ENCODE measurements around the gene TCTN2. TPM values are rescaled to one million over a fixed set of nuclear protein-coding genes. Genes with fewer than 3 reads are reported as not detected.
A peak's percentile ranks its signal among the peaks of the same experiment; 100 is the strongest.

TCTN2 gene
- total RNA-seq, result 1 to 10 TPM; 3.2 to 7.3 (median 4.6) TPM
- total RNA-seq (2013), result 4.1 TPM

- no peak for TF ChIP-seq CTCF (IDR thresholded peaks at IDR 0.05)
- no peaks in the 10 kb centered on the region for H3K9me3 Mint-ChIP-seq
- no peak within 1 kb of the TSS for H3K27ac ChIP-seq (ENCODE audit: low read length)
Measured at GRCh38 chr12:123670882-123671728, at the start of gene TCTN2. Gene TCTN2 (plus strand): TSS chr12:123671113. CDS start chr12:123671241, 128 bp downstream.

GRCh38 chr12:123621619-123622530, 49.0 kb upstream of the TCTN2 start:
- H3K4me3 Mint-ChIP-seq, result no peak overlapping the region

More at GRCh38 chr12:123670882-123671728, at the start of gene TCTN2:
- DNase-seq (peak; percentile 89 to 94), ATAC-seq (peak; percentile 98 to 100 (median 100))
- Histone ChIP-seq H3K9me3 (ENCODE audit: control insufficient read depth, insufficient read depth, low read length) (no peaks in the 10 kb centered on the region), H3K4me3 (ENCODE audit: low read length) (peak within 1 kb of the TSS; percentile 75), H3K27me3 (ENCODE audit: control insufficient read depth, insufficient read depth, low read length) (no peaks in the 10 kb centered on the region), H3K4me1 (ENCODE audit: control insufficient read depth, insufficient read depth, low read length) (peaks cover 12% of the 10 kb centered on the region), H3K36me3 (ENCODE audit: control insufficient read depth, insufficient read depth, low read length) (peaks cover 1% of the 10 kb centered on the region)
- Mint-ChIP-seq H3K27ac (peak within 1 kb of the TSS in 1 of 2 donors; percentile 66), H3K4me1 (peaks cover 7 to 16% of the 10 kb centered on the region in 2 donors), H3K36me3 (no peaks in the 10 kb centered on the region), H3K4me3 (peak within 1 kb of the TSS; percentile 88), H3K27me3 (ENCODE audit: low read depth in 2 of 2) (no peaks in the 10 kb centered on the region)
- 3% methylated on average over 53 of the region's 53 CpGs for WGBS (ENCODE audit: insufficient coverage)
- intact Hi-C loops (cut with micrococcal nuclease), result loop anchor here (5.0 kb wide), 1 partner anchor 41 kb away; the partner anchor contains the start of gene ATP6V0A2

More at GRCh38 chr12:123621619-123622530, 49.0 kb upstream of the TCTN2 start:
- Mint-ChIP-seq H3K27me3 (ENCODE audit: low read depth in 2 of 2) (no peaks in the 10 kb centered on the region), H3K4me1 (peaks cover 0 to 5% of the 10 kb centered on the region in 2 donors), H3K27ac (peak overlapping the region; percentile 14 to 43), H3K9me3 (no peaks in the 10 kb centered on the region), H3K36me3 (peaks cover 20% of the 10 kb centered on the region)
- no peaks in the 10 kb centered on the region for H3K27me3 ChIP-seq (ENCODE audit: control insufficient read depth, insufficient read depth, low read length)
- intact Hi-C loops (cut with micrococcal nuclease), result no loop called here
- H3K27ac ChIP-seq (ENCODE audit: low read length), result no peak overlapping the region
- no peaks in the 10 kb centered on the region for H3K9me3 ChIP-seq (ENCODE audit: control insufficient read depth, insufficient read depth, low read length)
- 95% methylated on average over 14 of the region's 15 CpGs for WGBS (ENCODE audit: insufficient coverage)
- no peak for TF ChIP-seq CTCF (IDR thresholded peaks at IDR 0.05)
- H3K4me1 ChIP-seq (ENCODE audit: control insufficient read depth, insufficient read depth, low read length), result no peaks in the 10 kb centered on the region
- no peak for ATAC-seq
- no peak for DNase-seq
- no peak overlapping the region for H3K4me3 ChIP-seq (ENCODE audit: low read length)
- H3K36me3 ChIP-seq (ENCODE audit: control insufficient read depth, insufficient read depth, low read length), result peaks cover 72% of the 10 kb centered on the region

All from natural killer cell (primary cell).